Epidermal melanocyte (primary cell): Measurements from ENCODE around the gene TMPRSS2.

Source experiments
- DNase-seq: peaks from one replicate; pipeline ENCODE4 v3.0.0; 2011; ENCODE audit warnings: low spot score; ENCODE audit not compliant: insufficient read length

The TMPRSS2 gene

GRCh38 chr21:41451753-41452676, 55.9 kb downstream of the TMPRSS2 start:
- DNase-seq: no peak

GRCh38 chr21:41449613-41450012, 58.3 kb downstream of the TMPRSS2 start:
- DNase-seq: no peak

GRCh38 chr21:41447356-41447755, 60.6 kb downstream of the TMPRSS2 start:
- DNase-seq: no peak

- DNase-seq: no peak
Measured at GRCh38 chr21:41446586-41446985, 61.4 kb downstream of the TMPRSS2 start.

- no peak for DNase-seq
Measured at GRCh38 chr21:41445465-41445862, 62.5 kb downstream of the TMPRSS2 start.

- DNase-seq: no peak
Measured at GRCh38 chr21:41444703-41445464, 63.1 kb downstream of the TMPRSS2 start.

- no peak for DNase-seq
Measured at GRCh38 chr21:41443562-41443961, 64.4 kb downstream of the TMPRSS2 start.

- DNase-seq: no peak
Measured at GRCh38 chr21:41442481-41443186, 65.3 kb downstream of the TMPRSS2 start.

- no peak for DNase-seq
Measured at GRCh38 chr21:41441546-41441945, 66.4 kb downstream of the TMPRSS2 start.

GRCh38 chr21:41439248-41439647, 68.7 kb downstream of the TMPRSS2 start:
- DNase-seq: no peak

GRCh38 chr21:41438425-41439113, 69.4 kb downstream of the TMPRSS2 start:
- DNase-seq: no peak

GRCh38 chr21:41437729-41438128, 70.2 kb downstream of the TMPRSS2 start:
- DNase-seq: no peak

GRCh38 chr21:41435706-41436105, 72.3 kb downstream of the TMPRSS2 start:
- DNase-seq: no peak

- DNase-seq: no peak
Measured at GRCh38 chr21:41433566-41433965, 74.4 kb downstream of the TMPRSS2 start.

GRCh38 chr21:41432562-41433460, 75.1 kb downstream of the TMPRSS2 start:
- no peak for DNase-seq

GRCh38 chr21:41431788-41432548, 76.0 kb downstream of the TMPRSS2 start:
- no peak for DNase-seq

- DNase-seq: no peak
Measured at GRCh38 chr21:41429925-41430491, 78.0 kb downstream of the TMPRSS2 start.

GRCh38 chr21:41429305-41429704, 78.7 kb downstream of the TMPRSS2 start:
- DNase-seq: no peak

- no peak for DNase-seq
Measured at GRCh38 chr21:41428847-41429246, 79.1 kb downstream of the TMPRSS2 start.
